Kidney epithelial cell (primary cell): Measurements from ENCODE around the gene PFAS. TPM values are rescaled to one million over a fixed set of nuclear protein-coding genes. Genes with fewer than 3 reads are reported as not detected.

Experiments
- DNase-seq: peaks from one replicate; pipeline ENCODE4 v3.0.0-alpha.2; 2010; ENCODE audit warnings: low read depth
- H3K27me3 ChIP-seq: 2 replicates; pipeline ENCODE4 v1.6.0; 2011; ENCODE audit warnings: low read length; ENCODE audit not compliant: control insufficient read depth, insufficient read depth
- H3K36me3 ChIP-seq: 2 replicates; pipeline ENCODE4 v1.5.1; 2011; ENCODE audit warnings: low read length; ENCODE audit not compliant: control insufficient read depth, insufficient read depth
- H3K4me3 ChIP-seq: 2 replicates; pipeline ENCODE4 v1.5.1; 2011; ENCODE audit warnings: low read depth, mild to moderate bottlenecking, control low read depth, low read length
- CTCF ChIP-seq: IDR thresholded peaks from 2 replicates; pipeline ENCODE4 v1.5.1; 2011; ENCODE audit warnings: mild to moderate bottlenecking, moderate library complexity, low read length, control low read depth, inconsistent platforms; ENCODE audit not compliant: insufficient read depth, poor library complexity, severe bottlenecking
- total RNA-seq: library from RNA; depleted of rRNA; stranded (reverse); fragments of >200 nt; gene quantifications from 2 replicates; pipeline ENCODE4 v1.2.3, GENCODE V29; 2015

Gene PFAS
- total RNA-seq, 1 donor from 2014 or later: 34.3 TPM

DNA sequence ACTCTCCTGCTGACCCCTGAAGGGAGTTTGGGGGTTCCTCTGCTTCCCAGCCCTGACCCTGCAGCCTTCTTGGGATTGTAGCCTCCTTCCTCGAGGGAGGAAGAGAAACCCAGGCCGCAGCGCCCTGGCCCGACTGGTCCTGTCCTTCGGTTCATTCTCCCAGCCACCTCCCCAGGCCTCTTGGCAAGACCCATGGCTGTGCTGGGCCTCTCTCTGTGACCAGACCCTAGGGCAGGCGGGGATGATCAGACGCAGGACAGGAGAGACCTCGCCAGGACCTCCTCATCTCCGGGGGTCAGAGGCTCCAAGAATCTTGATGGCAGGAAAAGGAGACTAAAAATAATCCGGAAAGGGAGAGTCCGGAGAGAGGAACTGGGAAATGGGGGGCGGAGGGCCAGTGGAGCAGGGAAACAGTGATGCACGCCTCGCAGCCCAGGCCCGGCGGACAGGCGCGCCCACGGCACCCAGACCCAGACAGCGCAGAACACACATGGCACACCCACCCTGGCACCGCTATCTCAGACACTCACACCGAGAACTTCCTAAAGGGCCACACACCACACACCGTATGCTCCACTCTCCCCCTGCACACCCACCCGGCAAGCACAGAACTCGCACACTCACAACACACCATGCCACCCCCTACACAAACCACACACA, 62.2 kb downstream of the PFAS start:
- Histone ChIP-seq H3K36me3 (no peaks in the 10 kb centered on the region), H3K4me3 (no peak overlapping the region), H3K27me3 (peaks cover 58% of the 10 kb centered on the region)
- DNase-seq: no peak
- TF ChIP-seq CTCF: no peak

DNA sequence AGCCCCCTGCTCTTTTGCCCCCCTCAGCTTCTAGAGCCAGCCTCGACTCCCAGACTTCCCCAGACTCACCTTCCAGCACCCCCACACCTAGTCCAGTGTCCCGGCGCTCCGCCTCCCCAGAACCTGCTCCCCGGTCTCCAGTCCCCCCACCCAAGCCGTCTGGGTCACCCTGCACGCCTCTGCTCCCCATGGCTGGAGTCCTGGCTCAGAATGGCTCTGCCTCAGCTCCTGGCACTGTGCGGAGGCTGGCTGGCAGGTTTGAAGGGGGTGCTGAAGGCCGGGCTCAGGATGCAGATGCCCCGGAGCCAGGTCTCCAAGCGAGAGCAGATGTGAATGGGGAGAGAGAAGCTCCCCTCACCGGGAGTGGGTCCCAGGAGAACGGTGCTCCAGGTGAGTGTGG, 63.2 kb downstream of the PFAS start:
- Histone ChIP-seq H3K27me3 (peaks cover 63% of the 10 kb centered on the region), H3K4me3 (no peak overlapping the region), H3K36me3 (no peaks in the 10 kb centered on the region)
- no peak for DNase-seq
- no peak for TF ChIP-seq CTCF

DNA sequence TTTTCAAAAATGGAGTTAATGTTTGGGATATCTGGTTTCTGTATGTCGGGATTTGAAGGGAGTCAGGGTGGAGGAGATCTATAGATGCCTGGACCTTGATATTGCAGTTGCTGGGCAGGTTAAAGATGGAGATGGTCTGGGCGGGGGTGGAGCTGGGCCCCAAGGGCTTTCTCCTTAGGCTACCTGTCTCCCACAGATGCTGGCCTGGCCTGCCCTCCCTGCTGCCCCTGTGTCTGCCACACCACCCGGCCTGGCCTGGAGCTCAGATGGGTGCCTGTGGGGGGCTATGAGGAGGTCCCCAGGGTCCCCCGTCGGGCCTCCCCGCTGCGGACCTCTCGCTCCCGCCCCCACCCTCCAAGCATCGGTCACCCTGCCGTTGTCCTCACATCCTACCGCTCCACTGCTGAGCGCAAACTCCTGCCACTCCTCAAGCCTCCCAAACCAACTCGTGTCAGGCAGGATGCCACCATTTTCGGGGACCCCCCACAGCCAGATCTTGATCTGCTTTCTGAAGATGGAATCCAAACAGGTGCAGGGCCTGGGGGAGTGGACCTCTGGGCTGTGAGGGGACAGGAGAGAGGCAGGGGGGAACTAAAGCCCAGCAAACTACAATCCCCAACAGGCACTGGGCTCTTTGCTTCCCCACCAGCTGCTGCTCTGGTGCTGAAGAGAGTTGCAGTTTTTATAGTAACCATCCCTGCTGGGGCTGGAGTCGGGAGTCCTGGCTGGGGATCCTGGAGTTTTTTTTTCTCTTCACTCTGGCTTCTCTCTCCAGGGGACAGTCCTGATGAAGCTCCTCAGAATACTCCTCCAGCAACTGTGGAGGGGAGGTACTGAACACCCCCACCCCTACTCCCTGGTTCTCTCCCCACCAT, 63.9 kb downstream of the PFAS start:
- DNase-seq: no peak
- no peak for TF ChIP-seq CTCF
- Histone ChIP-seq H3K4me3 (no peak overlapping the region), H3K27me3 (peaks cover 63% of the 10 kb centered on the region), H3K36me3 (no peaks in the 10 kb centered on the region)

DNA sequence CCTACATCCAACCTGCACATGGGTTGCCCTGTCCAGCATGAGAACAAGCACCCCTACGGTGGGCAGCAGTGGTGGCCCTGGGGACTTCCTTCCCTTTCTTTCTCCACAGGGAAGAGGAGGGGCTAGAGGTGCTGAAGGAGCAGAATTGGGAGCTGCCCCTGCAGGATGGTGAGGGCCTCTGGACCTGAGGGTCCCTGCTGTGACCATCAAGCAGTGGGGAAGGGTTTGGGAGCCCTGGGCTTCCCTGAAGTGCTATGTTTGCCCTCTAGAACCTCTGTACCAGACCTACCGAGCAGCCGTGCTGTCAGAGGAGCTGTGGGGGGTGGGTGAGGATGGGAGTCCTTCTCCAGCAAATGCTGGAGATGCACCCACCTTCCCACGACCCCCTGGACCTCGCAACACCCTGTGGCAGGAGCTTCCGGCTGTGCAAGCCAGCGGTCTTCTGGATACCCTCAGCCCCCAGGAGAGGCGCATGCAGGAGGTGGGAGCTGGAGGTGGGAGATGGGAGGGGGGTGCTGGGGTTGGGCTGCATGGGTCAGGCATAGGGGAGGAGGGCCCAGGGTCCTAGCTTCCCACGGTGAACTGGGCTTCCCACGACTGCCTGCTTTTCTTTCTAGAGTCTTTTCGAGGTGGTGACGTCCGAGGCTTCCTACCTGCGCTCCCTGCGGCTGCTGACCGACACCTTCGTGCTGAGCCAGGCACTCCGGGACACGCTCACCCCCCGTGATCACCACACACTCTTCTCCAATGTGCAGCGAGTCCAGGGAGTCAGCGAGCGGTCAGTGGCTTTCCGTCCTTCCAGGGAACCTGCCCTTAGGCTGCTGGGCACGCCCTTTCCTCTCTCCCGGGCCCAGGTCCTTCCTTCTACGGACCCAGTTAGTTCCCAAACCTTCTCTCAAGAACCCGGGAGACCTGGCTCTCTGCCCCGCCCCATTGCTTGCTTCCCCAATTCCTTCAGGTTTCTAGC, 66.0 kb downstream of the PFAS start:
- no peak overlapping the region for H3K4me3 ChIP-seq
- no peak for TF ChIP-seq CTCF
- DNase-seq: no peak
- H3K36me3 ChIP-seq: no peaks in the 10 kb centered on the region
- H3K27me3 ChIP-seq: peaks cover 70% of the 10 kb centered on the region

GRCh38 chr17:8315764-8316217, 66.7 kb downstream of the PFAS start:
- Histone ChIP-seq H3K4me3 (no peak overlapping the region), H3K27me3 (peaks cover 66% of the 10 kb centered on the region), H3K36me3 (no peaks in the 10 kb centered on the region)
- TF ChIP-seq CTCF: no peak
- DNase-seq: no peak
